K562 (cell line): ENCODE results near the gene KLHL22. TPM values are rescaled to one million over a fixed set of nuclear protein-coding genes. Genes with fewer than 3 reads are reported as not detected.

Experiments
- ADNP ChIP-seq: fragments of 200-800 bp; sonication (Bioruptor generic); IDR thresholded peaks from 2 replicates; pipeline ENCODE4 v1.6.1; 2016; ENCODE audit warnings: missing genetic modification characterization, missing compliant biosample characterization
- ARID1B ChIP-seq: fragments of 450-650 bp; IDR thresholded peaks from 2 replicates; pipeline ENCODE4 v1.6.1; 2016; ENCODE audit warnings: antibody characterized with exemption, mild to moderate bottlenecking, inconsistent platforms
- CCAR2 ChIP-seq: fragments of 200-400 bp; formaldehyde crosslinking; IDR thresholded peaks from 2 replicates; pipeline ENCODE4 v1.6.1; 2017; ENCODE audit warnings: mild to moderate bottlenecking, low read depth, low read length
- CHD2 ChIP-seq: IDR thresholded peaks from 2 replicates; pipeline ENCODE4 v1.6.1; 2011; ENCODE audit warnings: low read depth, low read length
- EZH2 ChIP-seq: IDR thresholded peaks from 2 replicates; pipeline ENCODE4 v1.6.1; 2012; ENCODE audit warnings: low read depth, mild to moderate bottlenecking, inconsistent platforms, low read length, borderline replicate concordance
- PBX2 ChIP-seq, 2 experiments: IDR thresholded peaks in 1 of 2; conservative IDR thresholded peaks in 1 of 2; 2 replicates each; pipeline ENCODE4 v1.6.1; 2016; ENCODE audit warnings: low read depth in 2 of 2, mild to moderate bottlenecking in 1 of 2, missing compliant biosample characterization in 1 of 2, missing genetic modification characterization in 1 of 2, moderate library complexity in 1 of 2
- PREB ChIP-seq: sonication (generic); formaldehyde crosslinking; IDR thresholded peaks from 2 replicates; pipeline ENCODE4 v1.8.1; 2023; ENCODE audit warnings: mild to moderate bottlenecking, missing genetic modification reagents
- RUNX1 ChIP-seq: sonication (generic); IDR thresholded peaks from 2 replicates; pipeline ENCODE4 v1.6.1; 2016; ENCODE audit warnings: antibody characterized with exemption, low read depth
- TEAD1 ChIP-seq, 2 experiments: fragments of 450-650 bp in 1 of 2; sonication (generic) in 1 of 2; formaldehyde crosslinking; IDR thresholded peaks; 2 replicates each; pipeline versions ENCODE4 v1.4.0 to v1.8.0; 2020 to 2022; ENCODE audit warnings: mild to moderate bottlenecking in 2 of 2, missing genetic modification reagents in 1 of 2
- ZBTB34 ChIP-seq: fragments of 250-450 bp; sonication (Bioruptor Pico); IDR thresholded peaks from 2 replicates; pipeline ENCODE4 v1.8.0; 2021; ENCODE audit warnings: mild to moderate bottlenecking, moderate library complexity
- ZNF449 ChIP-seq: fragments of 250-450 bp; sonication (Bioruptor Pico); IDR thresholded peaks from 2 replicates; pipeline ENCODE4 v1.8.0; 2022; ENCODE audit warnings: moderate library complexity, mild to moderate bottlenecking, inconsistent platforms
- ZNF583 ChIP-seq: fragments of 250-450 bp; sonication (Bioruptor Pico); IDR thresholded peaks from 2 replicates; pipeline ENCODE4 v1.4.0; 2020
- ZNF740 ChIP-seq, 3 experiments: fragments of 200-800 bp in 1 of 3; sonication (Bioruptor generic) in 1 of 3; sonication (generic) in 1 of 3; formaldehyde crosslinking in 1 of 3; IDR thresholded peaks; 2 replicates each; pipeline versions ENCODE4 v1.6.1 to v1.8.0; 2016 to 2022; ENCODE audit warnings: mild to moderate bottlenecking in 2 of 3, missing compliant biosample characterization in 2 of 3, missing genetic modification characterization in 2 of 3, missing genetic modification reagents in 1 of 3
- ZNF764 ChIP-seq: fragments of 250-450 bp; sonication (Bioruptor Pico); IDR thresholded peaks from 2 replicates; pipeline ENCODE4 v1.4.0; 2020; ENCODE audit warnings: low read depth, mild to moderate bottlenecking, moderate library complexity
- polyA plus RNA-seq, 8 experiments: library from polyadenylated mRNA; depleted of rRNA in 4 of 8; stranded (reverse) in 5 of 8; unstranded in 3 of 8; fragments of >200 nt; fragmentation: Nextera tagmentation in 2 of 8; fragmentation: Illumina TruSeq in 1 of 8; extraction: Ambion mirVana in 2 of 8; extraction: Trizol in 1 of 8; gene quantifications; 2 replicates each; pipeline versions ENCODE4 v1.2.1 to v1.2.3, GENCODE V29; 2011 to 2014; ENCODE audit warnings: inconsistent platforms in 1 of 8, missing spikeins in 1 of 8
- total RNA-seq, 7 experiments: library from RNA; depleted of rRNA in 6 of 7; stranded (reverse); fragments of >200 nt in 6 of 7; fragmentation: Illumina TruSeq in 2 of 7; extraction: Trizol in 2 of 7; gene quantifications; 2 replicates each; pipeline versions ENCODE4 v1.2.1 to v1.2.3, GENCODE V29; 2011 to 2021; ENCODE audit warnings: low replicate concordance in 1 of 7

The KLHL22 gene
- total and polyA plus RNA-seq, 9 of the 15 experiments (the other 6 are each of a cell fraction or from before 2014, with no cell fraction given), result 1.3 to 25.6 (median 15.2) TPM

GRCh38 chr22:20428496-20429253 lies 66.9 kb downstream of the KLHL22 start (continued):
- TF ChIP-seq PBX2 (CRISPR knock-in tag; IDR thresholded peaks at IDR 0.05; ENCODE audit: low read depth) (peak; percentile 19; the same call in 1 of the 2 replicates), PBX2 (tag; conservative IDR thresholded peaks at IDR 0.05; ENCODE audit: low read depth) (no peak), ZNF764 (no peak), ZBTB34 (CRISPR knock-in tag) (no peak), EZH2 (peak; percentile 98), ZNF740 (CRISPR knock-in tag; IDR thresholded peaks at IDR 0.05) (peak; percentile 56; the same call in 1 of the 2 replicates), ZNF740 (tag; IDR thresholded peaks at IDR 0.05) (no peak), ARID1B (peak; percentile 45; the same call in 1 of the 2 replicates), ADNP (tag) (no peak), TEAD1 (CRISPR knock-in tag; IDR thresholded peaks at IDR 0.05) (peak in 1 of 2 experiments; percentile 31; a peak in 1 of 4 replicates), PREB (CRISPR knock-in tag) (no peak), ZNF583 (no peak), ZNF449 (CRISPR knock-in tag) (no peak), CCAR2 (no peak), RUNX1 (no peak), CHD2 (no peak)
